Epidermal melanocyte (primary cell): ENCODE measurements around the gene NARF.
"Not testable (repeated sequence)": the region's sequence is repeated elsewhere in the genome, so short reads cannot be mapped to it uniquely, and the experiment has no call there.

ENCODE experiments used
- DNase-seq: peaks from one replicate; pipeline ENCODE4 v3.0.0; 2011; ENCODE audit warnings: low spot score; ENCODE audit not compliant: insufficient read length

Gene NARF

DNA sequence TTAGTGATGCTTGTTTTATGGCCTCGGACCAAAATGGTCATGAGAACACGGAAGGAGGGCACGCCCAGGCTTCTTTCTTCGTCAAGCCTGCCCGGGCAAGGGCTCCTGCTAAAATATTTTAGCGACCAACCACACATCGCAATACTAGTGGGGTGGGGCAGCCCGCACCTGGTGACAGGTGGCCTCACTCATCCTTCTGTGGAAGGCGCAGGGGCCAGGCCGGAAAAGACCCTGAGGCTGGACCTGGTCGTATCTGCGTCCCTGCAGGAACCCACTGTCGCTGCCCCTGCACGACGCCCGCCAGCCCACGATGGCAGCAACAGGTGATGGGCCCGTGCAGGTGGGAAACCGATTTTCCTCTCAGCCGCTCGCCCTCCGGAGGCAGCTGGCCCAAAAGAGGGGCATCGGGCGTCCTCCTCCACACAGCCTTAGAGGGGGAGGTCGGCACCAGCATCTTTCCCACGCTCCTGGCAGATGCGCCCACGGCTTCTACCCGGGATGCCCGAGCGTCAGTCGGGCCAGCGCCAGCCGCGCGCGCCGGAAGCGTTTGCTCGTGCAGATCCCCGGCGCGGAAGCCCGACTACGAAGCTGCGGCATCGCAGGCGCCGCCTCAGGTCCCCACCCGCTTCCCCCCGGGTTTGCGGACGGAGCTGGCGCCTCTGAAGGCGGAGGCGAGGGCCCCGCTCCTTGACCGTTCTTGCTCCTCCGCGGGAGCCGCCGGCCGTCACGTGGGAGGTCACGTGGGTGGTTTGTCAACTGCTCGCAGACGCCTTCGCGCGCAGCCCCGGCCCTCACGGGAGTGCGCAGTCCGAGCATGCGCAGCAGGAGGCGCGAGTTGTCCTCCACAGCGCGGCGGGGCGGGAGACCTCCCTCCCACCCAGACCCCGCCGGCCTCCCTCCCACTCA, 38.2 kb downstream of the NARF start:
- DNase-seq: peak; percentile 89

DNA sequence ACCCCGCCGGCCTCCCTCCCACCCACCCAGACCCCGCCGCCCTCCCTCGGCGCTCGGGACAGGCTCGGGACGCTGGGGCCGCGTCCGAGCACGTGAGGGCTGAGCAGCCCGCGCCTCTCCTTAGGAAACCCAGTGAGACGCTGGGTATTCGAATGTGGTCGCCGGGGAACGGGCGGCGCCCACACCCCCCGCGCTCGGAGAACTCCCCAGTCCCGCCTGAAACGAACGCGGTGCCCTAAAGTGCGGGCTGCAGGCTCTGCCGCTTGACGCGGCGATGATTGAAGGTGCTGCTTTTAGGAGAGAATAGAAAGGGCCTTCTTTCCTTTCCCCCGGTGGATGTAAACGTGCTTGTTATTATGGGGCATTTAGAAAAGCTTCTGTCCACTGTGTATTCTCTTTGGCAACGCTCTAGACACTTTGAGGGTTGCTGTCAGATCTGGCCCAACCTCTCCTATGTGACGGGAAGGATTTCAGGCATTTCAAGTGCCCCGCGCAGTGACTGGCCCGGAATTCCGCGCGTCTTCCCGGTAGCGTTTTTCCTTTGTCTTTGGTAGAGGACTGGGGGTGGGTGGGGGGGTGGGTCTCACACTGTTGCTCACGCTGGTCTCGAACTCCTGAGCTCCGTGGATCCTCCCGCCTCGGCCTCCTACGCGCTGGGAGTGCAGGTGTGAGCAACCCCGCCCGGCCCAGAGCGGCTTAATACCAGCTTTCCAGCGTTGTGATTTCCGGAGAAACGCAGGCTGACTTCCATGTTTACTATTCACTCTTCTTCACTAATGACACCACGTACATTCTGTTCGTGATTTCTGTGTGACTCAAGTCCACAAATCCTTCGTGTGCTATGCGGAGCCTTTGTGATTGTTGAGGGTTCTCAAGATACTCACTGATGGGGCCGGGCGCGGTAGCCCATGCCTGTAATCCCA, 39.2 kb downstream of the NARF start:
- DNase-seq: no peak

DNA sequence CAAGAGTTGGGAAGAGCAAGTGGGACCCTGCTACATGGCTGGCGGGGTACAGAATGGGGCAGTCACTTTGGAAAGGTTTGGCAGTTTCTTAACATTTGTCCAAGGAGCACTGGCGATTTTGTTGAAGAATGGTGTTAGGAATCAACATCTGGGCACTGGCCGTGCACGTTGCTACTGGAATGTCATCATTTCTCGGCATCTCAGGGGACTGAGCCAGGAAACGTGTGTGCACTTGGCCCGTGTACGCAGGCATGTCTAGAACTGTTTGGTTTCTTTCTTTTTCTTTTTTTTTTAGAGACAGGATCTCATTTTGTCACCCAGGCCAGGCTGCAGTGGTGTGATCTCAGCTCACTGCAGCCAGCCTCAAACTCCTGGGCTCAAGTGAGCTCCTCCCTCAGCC, 43.7 kb downstream of the NARF start:
- no peak for DNase-seq

DNA sequence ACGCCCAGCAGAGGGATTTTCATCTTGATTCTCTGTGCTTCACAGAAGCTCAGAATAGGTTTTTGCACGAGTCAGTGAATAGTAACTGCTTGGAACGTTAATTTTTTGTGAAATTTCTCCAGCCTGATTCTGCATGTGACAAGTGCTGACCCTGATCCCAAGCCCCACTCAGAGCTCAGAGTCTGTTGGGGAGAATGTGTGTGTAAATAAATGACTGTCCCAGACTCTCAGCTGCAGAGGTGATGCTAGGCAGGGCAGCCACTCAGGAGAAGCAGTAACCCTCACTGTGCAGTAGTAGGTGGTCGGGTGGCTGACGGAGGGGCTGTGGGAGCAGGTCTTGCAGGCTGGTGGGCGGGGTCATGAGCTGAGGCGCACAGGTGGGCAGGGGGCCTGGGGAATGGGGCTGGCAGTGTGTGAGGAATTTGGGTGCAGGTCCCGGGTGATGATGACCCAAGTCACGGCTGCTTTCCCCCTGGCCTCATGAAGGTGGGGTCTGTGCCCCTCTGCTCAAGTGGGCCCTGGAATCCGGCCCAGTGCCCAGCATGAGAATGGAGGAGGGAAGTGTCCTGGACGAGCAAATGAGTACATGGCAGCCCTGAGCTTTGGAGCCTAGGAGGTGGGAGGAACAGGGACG, 44.7 kb downstream of the NARF start:
- DNase-seq: no peak

DNA sequence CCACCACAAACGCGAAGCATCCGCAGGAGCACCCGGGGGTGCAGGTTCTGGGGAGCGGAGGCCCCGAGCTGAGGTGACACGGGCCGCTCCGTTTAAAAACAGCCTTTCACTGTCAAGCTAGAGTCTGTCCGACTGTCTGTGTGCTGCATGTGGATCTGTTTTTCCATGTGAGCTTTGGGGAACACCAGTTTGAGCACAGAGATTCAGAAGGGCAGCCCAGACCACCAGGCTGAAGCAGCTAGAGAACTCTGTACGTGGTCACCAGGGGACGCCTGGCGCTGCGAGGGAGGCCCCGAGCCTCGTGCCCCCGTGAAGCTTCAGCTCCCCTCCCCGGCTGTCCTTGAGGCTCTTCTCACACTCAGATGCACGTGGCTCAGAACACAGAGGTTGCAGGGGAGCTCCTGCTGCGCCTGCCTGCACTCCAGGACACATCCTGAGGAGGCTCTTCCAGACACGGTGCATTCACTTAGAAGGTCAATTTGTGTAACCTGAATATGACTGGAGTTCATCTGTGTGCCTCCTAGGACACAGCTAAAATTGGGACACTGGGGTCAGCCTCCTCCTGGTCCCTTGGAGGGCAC, 45.3 kb downstream of the NARF start:
- no peak for DNase-seq

DNA sequence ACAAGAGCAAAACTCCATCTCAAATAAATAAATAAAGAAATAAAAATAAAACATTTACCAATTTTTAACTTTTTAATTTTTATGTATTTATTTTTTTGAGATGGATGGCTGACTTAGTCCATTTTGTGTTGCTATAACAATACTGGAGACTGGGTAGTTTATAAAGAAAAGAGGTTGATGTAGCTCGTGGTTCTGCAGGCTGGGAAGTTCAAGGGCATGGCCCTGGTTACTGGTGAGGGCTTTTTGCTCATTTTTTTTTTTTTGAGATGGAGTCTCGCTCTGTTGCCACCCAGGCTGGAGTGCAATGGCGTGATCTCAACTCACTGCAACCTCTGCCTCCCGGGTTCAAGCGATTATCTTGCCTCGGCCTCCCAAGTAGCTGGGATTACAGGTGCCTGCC, 46.8 kb downstream of the NARF start:
- no peak for DNase-seq

DNA sequence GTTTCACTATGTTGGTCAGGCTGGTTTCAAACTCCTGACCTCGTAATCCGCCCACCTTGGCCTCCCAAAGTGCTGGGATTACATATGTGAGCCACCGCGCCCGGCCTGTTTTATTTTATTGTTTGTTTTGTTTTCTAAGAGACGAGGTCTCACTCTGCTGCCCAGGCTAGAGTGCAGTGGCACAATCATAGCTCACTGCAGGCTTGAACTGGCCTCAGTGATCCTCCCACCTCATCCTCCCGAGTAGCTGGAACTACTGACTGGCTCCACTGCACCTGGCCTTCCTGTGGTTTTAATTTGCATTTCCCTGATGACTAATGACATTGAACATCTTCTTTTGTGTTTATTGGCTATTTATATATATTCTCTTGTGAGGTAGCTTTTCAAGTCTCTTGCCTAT, 47.9 kb downstream of the NARF start:
- not testable (repeated sequence) for DNase-seq

DNA sequence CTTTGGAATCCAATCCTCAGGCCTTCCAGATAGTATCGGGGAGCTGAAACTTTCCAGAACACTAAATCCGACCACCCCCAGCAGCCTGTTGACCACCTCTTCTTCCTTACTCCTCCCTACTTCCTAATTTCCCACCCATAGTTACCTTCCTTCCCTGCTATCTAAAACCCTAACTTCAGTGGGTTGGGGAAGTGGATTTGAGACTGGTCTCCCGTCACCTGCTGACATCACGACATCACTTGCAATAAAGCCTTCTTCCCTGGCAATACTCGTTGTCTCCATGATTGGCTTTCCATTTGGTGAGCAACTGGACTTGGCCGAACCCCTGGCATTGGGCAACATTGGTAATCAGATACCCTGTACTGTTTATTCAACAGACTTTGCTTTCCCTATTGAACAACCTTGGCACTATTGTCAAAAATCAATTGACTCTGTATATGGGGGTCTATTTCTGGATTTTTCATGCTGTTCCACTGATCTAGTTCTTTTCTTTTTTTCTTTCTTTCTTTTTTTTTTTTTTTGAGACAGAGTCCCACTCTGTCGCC, 49.2 kb downstream of the NARF start:
- no peak for DNase-seq

DNA sequence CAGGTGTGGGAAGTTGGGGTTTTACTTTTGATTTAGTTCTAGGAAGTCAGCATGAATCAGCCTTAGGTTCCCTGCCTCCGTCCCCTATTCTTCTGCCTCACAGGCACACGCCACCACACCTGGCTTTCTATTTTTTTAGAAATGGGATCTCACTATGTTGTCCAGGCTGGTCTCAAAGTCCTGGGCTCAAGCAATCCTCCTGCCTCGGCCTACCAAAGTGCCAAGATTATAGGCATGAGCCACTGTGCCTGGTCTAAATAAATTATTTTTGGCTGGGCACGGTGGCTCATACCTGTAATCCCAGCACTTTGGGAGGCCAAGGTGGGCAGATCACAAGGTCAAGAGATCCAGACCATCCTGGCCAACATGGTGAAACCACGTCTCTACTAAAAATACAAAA, 53.1 kb downstream of the NARF start:
- DNase-seq: not testable (repeated sequence)

DNA sequence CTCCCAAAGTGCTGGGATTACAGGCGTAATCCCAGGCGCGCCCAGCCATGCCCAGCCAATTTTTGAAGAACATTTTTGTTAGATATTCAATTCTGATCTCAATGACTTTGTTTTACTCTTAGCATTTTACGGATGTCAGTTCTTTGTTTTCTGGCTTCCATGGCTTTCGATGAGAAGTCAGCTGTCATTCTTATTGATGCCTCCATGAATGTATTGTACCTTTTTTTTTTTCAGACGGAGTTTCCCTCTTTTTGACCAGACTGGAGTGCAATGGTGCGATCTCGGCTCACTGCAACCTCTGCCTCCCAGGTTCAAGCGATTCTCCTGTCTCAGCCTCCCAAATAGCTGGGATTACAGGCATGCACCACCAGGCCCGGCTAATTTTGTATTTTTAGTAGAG, 55.3 kb downstream of the NARF start:
- DNase-seq: not testable (repeated sequence)

DNA sequence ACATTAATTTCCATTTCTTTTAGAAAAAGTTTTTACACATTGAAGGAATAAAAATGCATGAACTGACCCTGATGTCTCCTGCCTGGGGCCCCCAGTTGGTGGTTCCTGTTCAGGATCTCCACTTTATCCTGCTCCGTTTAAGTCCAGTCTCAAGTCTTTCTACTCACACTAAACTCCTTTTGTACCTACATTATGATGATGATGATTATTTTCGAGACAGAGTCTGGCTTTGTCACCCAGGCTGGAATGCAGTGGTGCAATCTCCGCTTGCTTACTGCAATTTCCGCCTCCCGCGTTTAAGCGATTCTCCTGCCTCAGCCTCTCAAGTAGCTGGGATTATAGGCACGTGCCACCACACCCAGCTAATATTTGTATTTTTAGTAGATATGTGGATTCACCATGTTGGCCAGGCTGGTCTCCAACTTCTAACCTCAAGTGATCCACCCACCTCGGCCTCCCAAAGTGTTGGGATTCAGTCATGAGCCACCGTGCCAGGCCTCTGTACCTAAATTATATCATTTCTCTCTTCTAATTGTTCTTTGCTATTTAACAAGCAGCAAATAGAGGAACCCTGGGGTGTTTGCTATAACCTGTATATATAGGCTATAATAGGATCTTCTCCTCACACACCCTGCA, 58.8 kb downstream of the NARF start:
- DNase-seq: no peak

DNA sequence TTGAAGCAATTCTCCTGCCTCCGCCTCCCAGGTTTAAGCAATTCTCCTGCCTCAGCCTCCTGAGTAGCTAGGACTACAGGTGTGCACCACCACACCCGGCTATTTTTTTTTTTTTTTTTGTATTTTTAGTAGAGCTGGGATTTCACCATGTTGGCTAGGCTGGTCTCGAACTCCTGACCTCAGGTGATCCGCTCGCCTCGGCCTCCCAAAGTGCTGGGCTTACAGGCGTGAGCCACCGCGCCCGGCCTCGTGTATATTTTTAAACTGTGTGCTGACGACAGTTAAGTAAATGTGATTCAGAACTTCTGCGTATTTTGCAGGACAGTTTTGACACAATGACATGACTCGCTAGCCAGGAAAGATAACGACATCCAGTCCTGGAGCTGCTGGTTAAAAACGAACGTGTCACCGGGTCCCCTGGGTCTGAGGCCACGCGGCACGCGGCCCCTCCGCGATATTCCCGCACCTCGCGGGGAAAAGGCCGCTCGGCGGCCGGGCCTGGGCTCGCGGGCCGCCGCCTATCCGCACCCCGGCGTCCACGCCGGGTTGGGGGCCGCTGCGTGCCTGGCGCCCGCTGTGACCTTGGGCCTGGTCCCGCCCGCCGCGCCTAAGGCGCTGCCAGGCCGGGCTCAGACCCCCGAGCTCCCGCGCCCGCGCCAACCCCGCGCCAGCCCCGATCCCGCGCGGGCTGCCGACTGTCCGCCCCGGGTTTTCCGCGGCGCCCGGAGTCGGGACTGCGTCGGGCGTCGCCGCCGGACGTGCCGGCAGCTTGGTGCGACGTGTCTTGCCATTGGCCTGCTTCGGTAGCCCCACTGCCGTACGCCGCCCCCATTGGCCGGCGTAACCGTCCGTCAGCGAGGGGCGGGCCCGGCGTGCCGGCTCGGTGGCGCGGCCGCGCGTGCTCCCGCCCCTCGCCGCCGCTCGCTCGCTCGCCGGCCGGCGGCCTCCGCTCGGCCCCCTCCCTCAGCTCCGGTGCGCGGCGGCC, 60.6 kb downstream of the NARF start, which contains the start of gene FOXK2:
TSS of gene FOXK2 (plus strand) at position 907 of the 985 bp plus-strand sequence. CDS start 157 bp downstream, outside the sequence.
- peak; percentile 98 for DNase-seq

DNA sequence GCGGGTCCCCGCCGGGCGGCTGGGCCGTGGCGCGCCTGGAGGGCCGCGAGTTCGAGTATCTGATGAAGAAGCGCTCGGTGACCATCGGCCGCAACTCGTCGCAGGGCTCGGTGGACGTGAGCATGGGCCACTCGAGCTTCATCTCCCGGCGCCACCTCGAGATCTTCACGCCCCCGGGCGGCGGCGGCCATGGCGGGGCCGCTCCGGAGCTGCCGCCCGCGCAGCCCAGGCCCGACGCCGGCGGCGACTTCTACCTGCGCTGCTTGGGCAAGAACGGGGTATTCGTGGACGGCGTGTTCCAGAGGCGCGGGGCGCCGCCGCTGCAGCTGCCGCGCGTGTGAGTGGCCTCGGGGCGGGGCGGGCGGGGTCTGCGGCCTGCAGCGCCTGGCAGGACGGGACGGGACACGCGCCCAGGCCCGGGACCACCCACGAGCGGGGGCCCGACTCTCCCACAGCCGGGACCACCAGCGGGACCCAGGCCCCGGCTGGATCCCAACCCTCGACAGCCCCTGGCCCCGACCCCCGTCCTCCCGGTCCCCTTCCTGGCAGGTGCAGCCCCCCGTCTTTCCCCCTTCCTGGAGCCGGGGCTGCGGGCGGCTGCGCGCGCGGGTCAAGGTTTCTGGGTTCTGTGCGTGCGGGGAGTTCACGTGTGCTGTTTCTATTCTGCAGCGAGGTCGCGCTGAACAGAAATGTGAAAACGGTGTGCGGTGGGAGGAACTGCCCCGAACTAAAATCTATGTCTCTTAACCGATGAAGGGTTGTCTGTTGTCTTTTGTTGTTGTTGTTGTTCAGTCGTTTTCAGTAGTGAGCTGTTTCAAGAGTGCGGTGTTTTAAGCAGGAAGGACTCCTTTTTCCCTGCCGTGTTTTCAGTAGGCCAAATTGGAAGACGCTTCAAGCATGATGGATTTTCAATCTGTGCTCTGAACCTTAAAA, 61.7 kb downstream of the NARF start:
- DNase-seq: no peak

DNA sequence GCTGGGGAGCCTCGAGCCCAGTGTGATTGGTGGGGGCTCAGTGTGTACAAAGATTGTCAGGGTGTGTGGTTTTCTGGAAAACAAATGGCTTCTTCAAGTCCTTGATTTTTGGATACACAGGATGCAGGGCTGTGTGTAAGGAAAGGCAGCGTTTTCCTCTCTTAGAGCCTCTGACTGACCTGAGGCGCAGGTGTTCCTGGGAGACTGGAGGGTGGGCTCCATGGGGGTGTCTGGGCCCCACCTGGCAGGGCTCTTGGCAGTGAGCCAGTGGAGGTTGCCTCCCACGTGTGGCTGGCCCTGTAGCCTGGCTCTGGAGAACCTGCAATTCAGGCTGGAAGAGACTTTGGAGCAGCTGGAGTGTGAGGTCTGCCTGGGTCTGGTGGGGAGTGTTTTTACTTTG, 66.0 kb downstream of the NARF start:
- DNase-seq: no peak

DNA sequence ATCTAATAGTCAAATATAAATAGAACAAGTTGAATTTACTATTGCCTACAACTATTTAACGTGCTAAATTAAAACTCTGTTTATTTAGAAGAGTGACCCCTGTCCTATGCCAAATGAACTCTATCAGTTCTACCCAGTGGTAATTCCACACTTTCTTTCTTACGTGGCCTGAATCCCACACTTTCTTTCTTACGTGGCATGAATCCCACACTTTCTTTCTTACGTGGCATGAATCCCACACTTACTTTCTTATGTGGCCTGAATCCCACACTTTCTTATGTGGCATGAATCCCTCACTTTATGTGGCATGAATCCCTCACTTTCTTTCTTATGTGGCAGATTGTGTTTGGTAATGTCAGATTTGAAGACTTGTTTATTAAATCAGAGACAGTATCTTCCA, 67.2 kb downstream of the NARF start:
- no peak for DNase-seq

DNA sequence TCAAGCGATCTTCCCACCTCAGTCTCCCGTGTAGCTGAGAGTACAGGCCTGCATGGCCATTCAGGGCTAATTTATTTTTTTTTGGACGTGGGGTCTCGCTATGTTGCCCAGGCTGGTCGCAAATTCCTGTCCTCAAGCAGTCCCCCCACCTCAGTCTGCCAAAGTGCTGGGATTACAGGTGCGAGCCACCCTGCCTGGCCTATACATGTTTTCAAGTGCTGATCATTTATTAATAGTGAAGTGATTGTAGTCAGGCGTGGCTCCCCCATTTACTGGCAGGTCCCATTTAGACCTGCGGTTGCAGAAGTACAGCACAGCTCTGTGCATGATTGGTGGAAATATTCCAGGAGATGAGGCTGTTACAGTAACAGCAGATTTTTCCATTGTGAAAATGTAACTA, 69.4 kb downstream of the NARF start:
- DNase-seq: no peak

DNA sequence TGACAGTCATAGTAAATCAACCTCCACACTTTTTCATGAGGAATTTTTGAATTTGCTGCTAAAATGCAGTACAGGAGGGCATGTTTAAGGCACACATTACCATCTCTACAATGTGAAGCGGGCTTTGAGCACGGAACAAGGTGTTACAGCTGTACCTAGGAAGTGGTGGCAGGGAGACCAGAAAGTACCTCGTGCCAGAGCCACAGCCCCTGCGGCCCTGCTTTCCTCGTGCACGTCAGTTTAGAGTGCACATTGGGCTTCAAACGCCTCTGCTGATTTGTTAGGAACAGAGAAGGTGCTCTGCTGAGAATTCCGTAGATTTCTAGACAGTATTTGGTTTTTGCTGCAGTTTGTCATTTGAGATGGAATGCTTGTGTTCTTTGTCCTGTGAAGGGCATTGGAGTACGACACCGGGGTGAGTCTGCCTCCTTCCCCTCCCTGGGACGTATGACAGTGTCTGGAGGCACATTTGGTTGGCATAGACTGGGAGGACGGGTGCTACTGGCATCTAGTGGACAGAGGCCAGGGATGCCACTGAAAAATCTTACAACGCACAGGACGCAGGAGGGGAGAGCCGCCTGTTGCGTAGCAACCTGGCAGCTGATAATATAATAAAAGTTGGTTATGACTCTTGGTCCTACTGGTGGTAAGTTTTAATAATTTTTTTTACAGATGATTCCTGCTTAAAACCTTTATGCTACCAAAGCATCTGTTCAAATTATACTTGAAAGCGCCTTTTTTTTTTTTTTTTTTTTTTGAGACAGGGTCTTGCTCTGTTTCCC, 70.1 kb downstream of the NARF start:
- DNase-seq: peak; percentile 83
